Ammon's horn (tissue), 1 donor: ENCODE data around the gene LARP1.
A peak's percentile ranks its signal among the peaks of the same experiment; 100 is the strongest.
"Not testable (repeated sequence)": the region's sequence is repeated elsewhere in the genome, so short reads cannot be mapped to it uniquely, and the experiment has no call there.

Experiments
- DNase-seq: peaks from one replicate; pipeline ENCODE4 v3.0.0-alpha.2; 2016; ENCODE audit warnings: low spot score

LARP1 gene

GRCh38 chr5:154794525-154795234 is 39.5 kb downstream of the LARP1 start:
- no peak for DNase-seq

GRCh38 chr5:154795235-154795596 is 40.0 kb downstream of the LARP1 start:
- DNase-seq: no peak

DNA sequence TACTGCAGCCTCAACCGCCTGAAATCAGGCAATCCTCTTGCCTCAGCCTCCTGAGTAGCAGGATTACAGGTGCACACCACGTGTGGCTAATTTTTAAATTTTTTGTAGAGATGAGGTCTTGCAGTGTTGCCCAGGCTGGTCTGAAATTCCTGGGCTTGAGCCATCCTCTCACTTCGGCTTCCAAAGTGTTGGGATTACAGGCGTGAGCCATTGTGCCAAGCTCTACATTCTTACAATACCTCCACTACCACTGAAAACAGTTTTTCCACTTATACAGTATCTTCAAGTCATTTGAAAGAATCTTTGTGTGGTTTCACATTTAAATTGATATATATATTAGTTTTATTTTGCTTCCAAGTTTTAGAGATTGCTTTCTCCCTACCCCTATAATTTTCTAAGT is 42.6 kb downstream of the LARP1 start:
- no peak for DNase-seq

- DNase-seq: no peak
Observed at GRCh38 chr5:154800582-154800981, 45.4 kb downstream of the LARP1 start.

DNA sequence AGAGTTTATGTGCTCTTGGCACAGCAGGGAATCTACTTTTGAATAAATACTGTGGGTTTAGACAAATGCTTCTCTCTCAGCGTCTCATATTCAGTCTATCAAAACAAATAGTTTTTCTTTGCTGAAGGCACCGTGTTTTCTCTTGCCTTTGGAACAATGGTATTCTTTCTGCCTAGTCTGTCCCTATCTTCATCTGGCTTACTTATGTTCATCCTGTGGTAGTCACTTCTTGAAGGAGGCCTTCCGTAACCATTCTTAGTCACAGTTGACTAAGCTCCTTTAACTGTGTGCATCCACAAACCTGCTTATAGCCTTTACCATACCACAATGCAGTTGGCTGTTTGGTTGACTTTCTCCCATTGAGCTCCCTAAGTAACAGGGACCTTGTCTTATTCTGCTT is 45.9 kb downstream of the LARP1 start:
- DNase-seq: no peak

DNA sequence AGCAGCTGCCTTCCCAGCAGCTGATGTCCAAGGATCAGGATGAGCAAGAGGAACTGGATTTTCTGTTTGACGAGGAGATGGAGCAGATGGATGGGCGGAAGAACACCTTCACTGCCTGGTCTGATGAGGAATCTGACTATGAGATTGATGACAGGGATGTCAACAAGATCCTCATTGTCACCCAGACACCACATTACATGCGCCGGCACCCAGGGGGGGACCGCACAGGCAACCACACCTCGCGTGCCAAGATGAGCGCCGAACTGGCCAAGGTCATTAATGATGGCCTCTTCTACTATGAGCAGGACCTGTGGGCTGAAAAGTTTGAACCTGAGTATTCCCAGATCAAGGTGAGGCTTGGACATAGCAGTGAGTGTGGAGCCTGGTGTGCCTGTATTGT is 46.9 kb downstream of the LARP1 start:
- DNase-seq: no peak

GRCh38 chr5:154806176-154806575 is 51.0 kb downstream of the LARP1 start:
- no peak for DNase-seq

GRCh38 chr5:154811239-154811638 is 56.1 kb downstream of the LARP1 start:
- DNase-seq: no peak

GRCh38 chr5:154811653-154812465 is 56.7 kb downstream of the LARP1 start:
- DNase-seq: peak; percentile 79

- DNase-seq: no peak
Observed at GRCh38 chr5:154813158-154813557, 58.0 kb downstream of the LARP1 start.

GRCh38 chr5:154813736-154814135 is 58.6 kb downstream of the LARP1 start:
- no peak for DNase-seq

DNA sequence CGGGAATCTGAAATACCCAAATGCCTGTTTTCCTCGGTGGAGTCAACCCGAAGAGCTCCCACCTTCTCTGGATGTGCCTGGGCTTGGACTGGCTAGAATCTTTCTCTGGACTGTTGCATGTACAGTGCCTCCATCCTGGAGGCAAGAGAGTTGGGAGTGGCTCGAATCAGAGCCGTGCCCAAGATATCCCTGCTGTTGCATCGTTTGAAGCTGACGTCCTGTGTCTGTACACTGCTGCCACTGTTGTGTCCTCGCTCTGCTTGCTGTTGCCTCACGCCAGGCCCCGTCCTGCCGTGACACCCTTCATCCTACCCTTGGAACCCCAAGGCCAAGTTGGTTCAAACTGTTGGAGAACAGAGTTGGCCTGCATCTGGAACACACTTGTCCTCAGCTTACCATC is 59.8 kb downstream of the LARP1 start:
- DNase-seq: no peak

DNA sequence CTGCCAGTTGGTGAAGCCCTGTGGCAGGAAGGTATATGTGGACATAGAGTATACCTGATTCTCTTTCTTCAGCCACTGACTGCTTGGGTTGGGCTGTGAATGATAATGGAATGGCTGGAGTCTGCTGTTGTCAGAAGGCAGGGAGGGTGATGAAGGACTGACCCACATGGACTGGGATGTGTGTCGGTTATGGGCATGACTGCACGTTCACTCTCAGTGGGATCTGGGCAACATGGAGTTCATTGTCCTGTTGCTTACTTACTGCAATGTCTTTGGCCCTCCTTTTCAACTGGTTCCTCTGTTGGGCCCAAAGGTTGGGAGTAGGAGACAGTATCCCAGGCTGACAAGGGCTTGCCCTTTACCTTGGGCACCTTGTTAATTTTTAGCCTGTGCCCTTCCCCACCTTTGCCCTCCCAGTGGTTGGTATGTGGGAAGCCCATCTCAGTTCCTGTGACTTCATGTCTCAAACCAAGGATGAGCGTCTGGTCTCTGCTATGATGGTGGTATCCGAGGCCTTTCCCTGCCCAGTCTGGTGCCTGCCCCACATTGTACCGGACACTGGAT is 60.6 kb downstream of the LARP1 start:
- DNase-seq: no peak

GRCh38 chr5:154816891-154817492 is 61.8 kb downstream of the LARP1 start:
- DNase-seq: no peak

DNA sequence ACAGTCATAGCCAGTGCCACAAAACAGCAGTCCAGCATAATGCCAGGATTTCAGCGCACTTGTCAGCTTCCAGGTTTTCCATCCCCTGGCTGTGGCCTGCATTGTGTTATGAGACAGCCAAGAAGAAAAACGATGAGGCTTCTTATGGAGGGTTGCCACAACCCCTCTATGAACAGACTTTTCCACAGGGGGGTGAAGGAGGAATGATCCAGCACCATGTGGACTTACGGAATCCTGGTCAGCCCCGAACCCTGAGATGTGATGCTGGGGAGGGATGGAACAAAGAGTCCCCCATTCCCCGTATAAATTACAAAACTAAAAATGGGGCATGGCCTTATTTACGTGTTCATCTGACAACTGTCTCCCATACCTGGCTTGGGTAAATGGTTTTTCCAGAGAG is 62.6 kb downstream of the LARP1 start:
- DNase-seq: no peak

- DNase-seq: no peak
Observed at GRCh38 chr5:154818471-154819116, 63.4 kb downstream of the LARP1 start.

- DNase-seq: no peak
Observed at GRCh38 chr5:154819546-154819945, 64.4 kb downstream of the LARP1 start.

DNA sequence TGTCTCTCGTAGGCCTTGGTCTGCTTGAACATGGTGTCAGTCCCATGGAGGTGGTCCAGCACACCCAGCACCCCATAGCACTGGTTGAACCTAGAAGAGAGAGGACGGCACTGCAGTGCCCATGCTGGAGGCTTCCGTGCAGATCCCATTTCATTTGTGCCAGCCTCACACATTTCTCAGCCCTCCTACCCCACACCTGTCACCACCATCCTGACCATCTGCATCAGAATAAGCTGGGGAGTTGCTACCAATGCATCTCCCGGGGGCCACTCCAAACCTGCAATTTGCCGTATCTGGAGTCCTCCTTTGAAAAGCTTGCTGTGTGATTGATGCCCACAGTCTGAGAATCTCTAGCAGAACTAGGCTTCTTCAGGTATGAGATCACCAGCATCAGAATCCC is 65.2 kb downstream of the LARP1 start:
- peak; percentile 47 for DNase-seq

DNA sequence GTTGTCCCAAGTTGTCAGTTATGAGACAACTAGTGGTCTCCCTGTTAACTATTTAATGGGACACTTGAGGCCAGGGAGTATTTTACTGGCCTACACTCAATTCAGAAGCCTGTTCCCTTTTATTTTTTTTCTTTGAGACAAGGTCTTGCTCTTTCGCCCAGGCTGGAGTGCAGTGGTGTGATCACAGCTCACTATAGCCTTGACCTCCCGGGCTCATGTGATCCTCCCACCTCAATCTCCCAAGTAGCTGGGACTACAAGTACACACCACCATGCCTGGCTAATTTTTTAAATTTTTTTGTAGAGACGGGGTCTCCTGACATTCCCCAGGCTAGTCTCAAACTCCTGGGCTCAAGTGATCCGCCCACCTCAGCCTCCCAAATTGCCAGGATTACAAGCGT is 67.7 kb downstream of the LARP1 start:
- not testable (repeated sequence) for DNase-seq

DNA sequence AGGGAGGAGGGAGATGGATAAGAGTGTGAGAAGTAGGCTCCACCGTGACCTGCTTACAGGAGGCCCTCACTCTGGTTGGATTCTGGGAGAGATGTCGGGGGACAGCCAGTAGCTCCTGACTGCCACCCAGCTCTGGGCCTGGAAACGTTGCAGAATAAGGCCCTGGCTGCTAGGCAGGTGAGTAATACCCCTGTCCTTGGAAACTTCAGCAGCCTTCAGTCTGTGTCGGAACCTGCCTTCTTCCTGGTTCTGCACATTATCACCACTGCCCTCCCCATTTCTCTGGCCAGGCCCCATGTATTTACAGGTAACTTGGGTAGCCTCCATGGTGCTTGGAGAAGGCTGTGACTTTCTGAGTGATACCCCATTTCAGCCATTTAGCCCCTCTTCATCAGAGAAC is 68.4 kb downstream of the LARP1 start:
- no peak for DNase-seq

GRCh38 chr5:154824070-154824469 is 68.9 kb downstream of the LARP1 start:
- DNase-seq: no peak

- no peak for DNase-seq
Observed at GRCh38 chr5:154829181-154829588, 74.0 kb downstream of the LARP1 start.
